GM18858 (cell line): ENCODE measurements around the gene B4GALT3.
"Not testable (repeated sequence)": the region's sequence is repeated elsewhere in the genome, so short reads cannot be mapped to it uniquely, and the experiment has no call there.

ENCODE experiments used
- ATAC-seq: cut with Tn5 transposase; IDR thresholded peaks from one replicate; pipeline ENCODE4 v1.9.1; 2021; ENCODE audit not compliant: unreplicated experiment

Gene B4GALT3

DNA sequence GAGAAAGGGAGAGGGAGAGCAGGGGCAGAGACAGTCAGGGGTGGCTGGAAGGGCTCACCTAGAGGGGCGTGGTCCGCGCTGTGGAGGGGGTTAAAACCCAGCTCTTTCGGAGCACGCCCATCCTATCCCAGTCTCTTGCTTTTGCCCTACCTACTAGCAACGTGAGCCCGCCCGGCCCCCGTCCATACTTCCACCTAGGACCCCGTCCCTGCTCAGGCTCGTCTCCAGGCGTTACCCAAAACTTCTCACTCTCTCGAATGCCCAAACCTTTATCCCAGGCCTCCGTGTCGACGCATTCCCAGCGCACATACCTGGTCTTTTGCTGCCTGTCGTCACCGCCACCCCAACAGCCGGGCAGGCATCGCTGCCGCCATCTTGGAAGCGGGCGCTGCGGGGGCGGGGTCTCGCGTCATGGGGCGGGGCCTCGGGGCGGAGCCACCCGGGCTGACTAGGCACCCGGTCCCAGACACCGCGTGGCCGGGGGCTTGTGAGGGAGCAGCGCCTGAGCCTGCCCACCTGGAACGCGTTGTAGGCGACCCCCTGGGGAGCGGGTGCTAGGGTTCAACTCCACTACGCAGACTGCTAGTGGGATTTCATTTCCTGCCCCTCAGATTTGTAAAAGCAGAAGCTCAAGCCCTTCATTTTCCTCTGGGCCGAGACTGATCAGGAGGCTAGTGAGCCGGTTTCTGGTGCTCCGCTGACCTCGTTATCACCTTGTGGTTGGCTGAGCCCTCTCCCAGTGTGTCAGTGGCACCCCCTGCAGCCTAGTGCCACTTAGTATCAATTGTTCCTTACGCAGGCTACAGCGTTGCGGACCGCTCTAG lies at the start of gene B4GALT3:
Gene B4GALT3 (minus strand): TSS at position 396 of the 824 bp plus-strand sequence. CDS start 1,447 bp downstream, outside the sequence.
- peak; percentile 36 for ATAC-seq

DNA sequence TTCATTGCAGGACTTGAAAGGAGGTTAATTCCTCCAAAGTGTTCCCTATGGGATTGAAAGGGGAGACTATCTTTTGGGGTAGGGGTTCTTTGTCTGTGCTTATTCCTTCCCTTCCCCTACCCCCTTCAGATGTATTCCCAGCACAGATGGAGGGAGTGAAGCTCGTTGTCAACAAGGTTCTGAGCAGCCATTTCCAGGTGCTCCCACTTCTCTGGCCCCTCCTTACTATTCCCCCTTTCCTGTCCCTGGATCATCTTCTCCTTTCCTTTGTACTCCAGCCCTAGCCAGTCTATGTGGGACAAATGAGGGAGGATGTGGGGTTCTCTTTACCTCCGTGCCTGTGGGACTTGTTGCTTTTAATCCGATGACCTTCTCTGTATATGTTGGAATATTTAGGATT lies 49.5 kb upstream of the B4GALT3 start:
- ATAC-seq, result no peak

DNA sequence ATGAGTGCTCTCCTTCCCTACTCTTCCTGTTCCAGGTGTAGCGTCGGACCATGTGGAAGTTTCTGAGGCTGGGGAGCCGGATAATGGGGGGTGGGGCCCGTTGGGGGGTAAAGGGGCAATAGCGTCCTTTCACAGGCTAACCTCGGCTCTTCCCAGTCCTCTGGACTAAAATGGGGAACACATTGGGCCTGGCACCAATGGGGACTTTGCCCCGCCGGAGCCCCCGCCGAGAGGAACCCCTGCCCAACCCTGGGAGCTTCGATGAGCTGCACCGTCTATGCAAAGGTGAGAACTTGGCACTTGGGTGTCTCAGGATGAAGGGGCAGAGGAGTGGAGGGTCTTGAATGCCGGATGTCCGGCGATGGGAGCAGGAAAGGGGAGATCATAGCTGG lies 49.0 kb upstream of the B4GALT3 start:
- ATAC-seq, result no peak

DNA sequence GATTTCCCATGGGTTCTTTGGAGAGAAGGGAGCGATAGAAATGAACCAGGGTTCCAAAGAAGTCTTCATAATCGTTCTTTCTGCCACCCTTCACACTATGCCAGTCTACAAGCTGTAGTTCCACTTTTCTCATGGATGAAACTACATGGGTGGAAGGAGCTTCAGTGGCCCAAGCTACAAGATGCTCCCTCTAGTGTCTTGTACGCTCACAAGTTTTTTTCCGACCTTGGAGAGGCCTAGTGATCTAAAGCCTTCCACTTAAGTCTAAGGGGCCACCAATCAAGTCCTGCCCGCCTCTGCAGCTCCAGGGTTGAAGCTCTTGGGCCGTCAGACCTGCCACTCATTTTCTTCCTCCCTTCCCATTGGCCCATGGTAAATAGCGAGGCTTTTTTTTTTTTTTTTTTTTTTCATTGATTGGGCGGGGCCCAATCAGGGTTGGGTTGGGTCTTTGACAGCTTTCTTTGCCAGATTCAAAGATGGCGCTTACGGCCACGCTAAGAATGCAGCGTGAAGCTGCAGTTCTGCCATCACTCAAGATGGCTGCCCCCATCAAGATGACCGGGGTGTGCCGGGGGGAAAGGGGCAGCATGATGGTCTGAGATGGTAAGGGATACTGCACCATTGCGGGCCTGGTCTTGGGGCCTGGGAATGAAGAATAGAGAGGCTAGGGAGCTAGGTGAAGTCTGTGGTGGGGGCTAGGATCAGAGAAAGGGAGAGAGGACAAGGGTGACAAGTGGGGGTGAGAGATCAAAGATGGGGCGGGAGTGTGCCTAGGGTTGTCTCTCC lies 48.4 kb upstream of the B4GALT3 start, which contains the start of gene TOMM40L:
Gene TOMM40L (plus strand): TSS at position 527 of the 786 bp plus-strand sequence. CDS start 430 bp downstream, outside the sequence.
- ATAC-seq, result peak; percentile 89

DNA sequence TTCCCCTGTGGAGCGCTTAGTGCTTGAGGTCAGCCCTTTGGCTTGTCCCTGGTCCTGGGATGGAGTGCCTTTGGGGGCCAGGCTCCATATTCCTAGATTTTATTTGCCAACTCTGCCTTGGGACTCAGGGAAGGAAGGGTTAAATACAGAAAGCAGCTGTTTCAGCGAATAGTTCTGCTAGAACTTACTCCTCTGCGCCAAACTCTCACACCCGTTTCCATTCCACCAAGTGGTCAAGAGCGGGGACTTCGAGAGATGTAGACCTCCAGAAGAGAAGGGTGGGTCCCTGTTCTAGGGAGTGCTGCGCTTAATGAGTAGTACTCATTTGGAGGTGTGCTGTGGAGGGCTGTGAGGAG lies 47.8 kb upstream of the B4GALT3 start:
- no peak for ATAC-seq

DNA sequence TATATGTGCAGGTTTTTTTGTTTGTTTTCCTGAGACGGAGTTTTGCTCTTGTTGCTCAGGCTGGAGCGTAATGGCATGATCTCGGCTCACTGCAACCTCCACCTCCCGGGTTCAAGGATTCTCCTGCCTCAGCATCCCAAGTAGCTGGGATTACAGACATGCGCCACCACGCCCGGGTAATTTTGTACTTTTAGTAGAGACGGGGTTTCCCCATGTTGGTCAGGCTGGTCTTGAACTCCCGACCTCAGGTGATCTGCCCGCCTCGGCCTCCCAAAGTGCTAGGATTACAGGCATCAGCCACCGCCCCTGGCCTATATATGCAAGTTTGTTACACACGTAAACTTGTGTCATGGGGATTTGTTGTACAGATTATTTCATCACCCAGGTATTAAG lies 47.4 kb upstream of the B4GALT3 start:
- ATAC-seq, result not testable (repeated sequence)

DNA sequence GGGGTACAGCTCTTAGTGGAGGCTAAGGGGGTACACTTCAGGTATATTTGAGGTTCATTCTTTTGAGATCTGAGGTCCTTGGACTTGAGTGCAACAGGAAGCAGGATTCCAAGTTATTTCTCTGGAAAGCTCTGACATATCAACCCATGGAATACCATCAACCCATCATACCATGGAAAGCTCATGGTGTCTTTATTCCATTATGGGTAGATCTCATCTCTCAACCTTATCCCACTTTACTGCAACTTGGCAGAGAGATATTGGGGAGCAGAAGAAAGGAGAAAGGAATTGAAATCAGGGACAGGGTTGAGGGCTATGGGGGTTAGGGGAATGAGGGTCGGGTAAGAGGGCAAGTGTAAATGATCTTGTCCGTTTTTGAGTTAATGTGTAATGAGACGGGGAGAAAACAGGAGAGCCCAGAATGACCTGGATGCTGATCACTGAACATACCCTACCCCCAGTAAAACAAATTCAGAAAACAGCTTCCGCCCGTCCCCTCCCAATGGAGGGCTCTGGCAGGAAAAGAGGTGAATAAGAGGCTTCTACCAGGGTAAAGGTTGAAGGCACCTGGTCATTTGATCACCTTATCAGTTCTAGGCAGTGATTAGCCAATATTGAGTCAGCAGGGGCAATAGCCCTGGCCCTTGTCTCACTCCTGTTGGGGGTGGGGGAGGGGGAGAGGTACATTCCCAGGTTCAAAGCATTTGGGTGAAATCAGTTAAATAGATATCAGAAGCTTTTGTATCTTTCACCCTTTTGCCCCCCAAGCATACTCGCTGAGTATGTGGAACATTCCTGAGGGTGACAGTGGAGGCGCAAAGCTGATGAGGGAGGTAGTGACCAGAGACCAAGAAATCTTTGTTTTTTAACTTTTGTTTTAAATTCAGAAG lies 46.7 kb upstream of the B4GALT3 start:
- ATAC-seq, result no peak

DNA sequence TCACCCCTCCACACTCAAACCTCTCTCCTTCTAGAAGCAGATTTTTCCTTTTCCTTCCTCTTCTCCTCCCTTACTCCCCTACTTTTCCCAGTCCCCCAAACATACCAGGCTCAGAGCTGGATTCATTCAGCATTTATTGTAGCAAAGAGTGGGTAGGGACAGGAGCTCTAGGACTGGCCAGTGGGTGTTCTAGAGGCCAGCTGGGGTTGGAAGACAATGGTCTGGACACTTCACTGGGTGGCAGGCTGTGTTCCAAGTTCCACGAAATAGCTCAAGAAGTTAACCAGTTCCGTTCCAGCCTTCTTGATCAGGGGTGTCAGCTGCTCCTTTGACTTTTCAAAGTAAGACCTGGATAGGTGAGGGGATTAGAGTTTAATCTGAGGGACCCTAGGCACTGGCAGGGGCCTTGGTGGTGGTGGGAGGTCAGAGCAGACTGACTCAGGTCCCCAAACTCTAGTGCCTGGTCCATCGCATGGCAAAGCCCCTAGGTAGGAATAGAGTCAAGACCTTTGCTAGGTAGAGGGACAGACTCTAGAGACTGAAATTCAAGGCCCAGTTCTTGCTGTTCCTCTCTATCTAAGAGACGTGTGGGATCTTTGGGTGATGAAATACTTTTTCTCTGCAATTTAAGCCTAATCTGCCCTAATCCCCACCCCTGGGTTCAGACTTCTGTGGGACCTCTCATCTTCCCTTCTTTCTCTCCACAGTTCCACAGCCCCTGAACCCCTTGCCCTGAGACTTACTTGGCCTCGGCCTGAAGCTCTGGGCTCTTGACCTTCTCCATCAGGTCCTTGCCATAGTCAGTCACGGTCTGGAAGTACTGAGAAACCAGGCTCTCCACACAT lies 45.1 kb upstream of the B4GALT3 start:
- no peak for ATAC-seq

DNA sequence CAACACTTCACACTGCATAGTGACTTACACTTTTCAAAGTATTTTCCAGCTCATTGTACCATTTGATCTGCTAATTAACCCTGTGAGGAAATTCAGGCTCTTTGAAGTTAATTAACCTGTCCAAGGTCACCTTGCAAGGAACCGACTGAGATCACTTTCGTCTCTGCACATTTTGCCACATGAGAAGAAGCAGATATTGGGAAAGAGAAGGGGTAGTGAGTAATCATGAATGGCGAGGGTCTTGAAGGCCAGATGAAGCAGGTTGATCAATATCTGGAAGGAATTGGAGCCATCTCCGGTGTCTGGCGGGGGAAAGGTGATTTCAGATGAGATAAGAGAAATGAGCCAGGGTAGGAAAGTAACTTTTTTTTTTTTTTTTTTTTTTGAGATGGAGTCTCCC lies 42.7 kb upstream of the B4GALT3 start:
- no peak for ATAC-seq

DNA sequence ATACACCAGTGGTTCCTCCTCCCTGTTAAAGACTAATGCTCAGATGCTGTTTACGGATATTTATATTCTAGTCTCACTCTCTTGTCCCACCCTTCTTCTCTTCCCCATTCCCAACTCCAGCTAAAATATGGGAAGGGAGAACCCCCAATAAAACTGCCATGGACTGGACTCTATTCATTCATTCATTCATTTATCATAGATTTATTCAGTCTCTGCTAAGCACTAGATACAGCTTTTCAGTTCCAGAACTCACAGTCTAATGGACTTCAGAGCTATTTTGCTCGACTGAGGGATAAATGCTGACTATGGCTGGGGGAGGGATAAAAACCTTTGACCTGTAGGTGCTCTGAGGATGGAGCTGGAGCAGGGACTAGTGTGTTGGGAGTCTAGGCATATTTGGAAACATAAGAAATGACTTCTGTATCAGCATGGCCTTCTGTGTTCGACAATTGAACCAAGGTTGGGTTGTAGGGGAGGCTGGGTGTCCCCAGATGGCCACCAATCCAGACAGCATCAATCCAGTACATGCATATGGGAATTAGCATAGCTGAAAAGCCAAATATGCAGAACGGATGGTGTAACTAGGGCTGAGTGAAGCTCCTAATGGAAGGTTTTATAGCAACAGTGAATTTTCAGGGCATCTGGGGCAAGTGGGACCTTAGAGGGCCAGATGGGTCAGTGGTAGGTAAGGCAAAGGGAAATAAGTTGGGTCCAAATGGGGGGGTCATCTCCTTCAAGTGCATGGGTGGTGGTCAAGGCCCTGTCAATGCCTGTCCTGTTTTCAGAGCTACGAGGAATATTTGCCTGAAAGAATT lies 42.0 kb upstream of the B4GALT3 start:
- no peak for ATAC-seq

DNA sequence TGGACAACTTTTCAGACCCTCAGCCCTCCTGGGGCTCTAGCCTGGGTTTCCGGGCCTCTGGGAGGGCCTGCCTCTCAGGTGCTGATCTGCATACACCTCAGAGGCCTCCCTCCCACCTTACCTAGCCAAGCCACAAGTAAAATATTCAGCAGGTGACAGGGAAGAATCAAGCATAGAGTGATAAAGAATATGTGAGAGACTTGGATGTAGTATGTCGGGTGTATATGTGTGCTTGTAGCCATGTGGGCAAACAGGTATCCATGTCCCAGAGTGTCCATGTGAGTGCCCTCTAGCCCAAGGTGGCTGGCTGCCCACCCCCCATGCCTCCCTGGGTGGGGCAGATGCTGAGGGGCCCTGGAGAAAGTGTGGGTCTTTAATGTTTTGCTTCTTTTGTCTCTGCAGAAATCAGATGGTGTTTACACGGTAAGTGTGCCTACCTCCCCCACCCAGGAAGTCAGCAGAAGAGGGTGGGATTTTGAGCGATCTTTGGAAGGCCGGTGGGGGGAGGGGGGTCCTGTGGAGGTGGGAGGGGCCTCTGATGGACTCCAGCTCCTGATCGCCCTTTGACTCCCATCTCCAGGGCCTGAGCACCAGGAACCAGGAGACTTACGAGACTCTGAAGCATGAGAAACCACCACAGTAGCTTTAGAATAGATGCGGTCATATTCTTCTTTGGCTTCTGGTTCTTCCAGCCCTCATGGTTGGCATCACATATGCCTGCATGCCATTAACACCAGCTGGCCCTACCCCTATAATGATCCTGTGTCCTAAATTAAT lies 41.2 kb upstream of the B4GALT3 start:
- ATAC-seq, result no peak

DNA sequence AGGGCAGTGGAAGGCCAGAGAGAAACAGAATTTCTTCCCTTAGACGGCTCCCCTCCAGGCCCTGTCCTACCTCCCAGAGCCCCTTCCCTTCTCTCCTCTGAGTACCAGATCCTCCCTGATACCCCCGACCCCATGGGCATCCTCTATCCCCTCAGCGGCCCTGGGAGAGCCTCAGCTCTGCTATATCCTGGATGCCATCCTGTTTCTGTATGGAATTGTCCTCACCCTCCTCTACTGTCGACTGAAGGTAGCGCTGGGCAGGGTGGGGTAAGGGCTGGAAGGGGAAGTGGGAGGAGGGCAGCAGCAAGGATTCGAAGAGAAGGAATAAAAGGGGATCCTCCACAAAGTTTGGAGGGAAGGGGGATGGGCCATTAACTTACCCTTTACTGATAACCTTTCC lies 40.5 kb upstream of the B4GALT3 start:
- ATAC-seq, result no peak

DNA sequence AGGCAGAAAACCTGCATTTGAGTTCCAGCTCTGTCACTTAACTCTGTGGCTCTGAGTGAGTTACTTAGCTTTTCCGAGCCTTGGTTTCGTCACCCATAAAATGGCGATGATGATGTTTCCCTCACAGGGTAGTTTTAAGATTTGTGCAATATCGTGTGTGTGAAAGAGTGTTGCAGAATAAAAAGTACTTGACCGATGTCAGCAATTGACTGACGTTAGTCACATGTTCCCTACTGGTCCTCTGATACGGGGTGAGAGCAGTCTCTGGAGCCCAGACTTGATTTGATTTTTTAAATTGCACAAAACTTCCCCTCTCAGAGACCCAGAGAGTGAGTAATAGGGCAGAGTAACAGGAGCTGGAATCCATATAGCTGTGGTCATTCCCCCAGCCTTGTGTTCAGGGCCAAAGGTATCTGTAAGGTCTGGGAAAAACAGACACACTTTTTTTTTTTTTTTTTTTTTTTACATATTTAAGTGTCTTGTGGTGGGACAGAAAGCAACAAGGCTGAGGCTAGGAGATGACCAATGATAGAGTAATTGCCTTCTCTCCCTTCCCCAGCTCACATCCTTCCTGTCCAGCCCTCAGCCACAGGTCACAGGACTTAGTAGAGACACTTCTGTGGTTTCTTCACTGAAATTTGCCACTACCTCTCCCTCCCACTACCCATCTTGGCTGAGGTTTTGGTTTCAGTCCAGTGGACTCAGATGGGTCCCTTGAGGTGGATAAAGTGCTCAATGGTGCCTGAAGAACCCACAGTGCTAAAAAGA lies 39.8 kb upstream of the B4GALT3 start:
- ATAC-seq, result peak; percentile 73

DNA sequence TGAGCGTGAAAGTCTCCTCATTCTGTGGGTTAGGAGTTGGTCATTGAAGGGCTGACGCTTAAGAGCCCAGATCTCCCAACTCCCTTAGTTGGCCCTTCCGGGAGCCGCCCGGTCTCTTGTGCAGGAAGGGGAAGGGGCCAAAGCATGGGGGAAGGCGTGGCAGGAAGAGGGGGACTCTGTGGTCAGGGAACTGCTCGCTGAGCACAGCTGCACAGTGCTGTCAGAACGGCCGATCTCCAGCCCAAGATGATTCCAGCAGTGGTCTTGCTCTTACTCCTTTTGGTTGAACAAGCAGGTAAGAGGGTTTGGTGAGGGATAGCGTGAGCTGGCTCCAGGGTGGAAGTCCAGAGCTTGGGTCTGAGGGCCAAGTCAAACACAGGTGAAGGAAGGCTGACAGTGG lies 37.8 kb upstream of the B4GALT3 start, which contains the start of gene FCER1G:
Gene FCER1G (plus strand): TSS at position 220 of the 400 bp plus-strand sequence. CDS start 27 bp downstream, at position 247.
- ATAC-seq, result no peak

DNA sequence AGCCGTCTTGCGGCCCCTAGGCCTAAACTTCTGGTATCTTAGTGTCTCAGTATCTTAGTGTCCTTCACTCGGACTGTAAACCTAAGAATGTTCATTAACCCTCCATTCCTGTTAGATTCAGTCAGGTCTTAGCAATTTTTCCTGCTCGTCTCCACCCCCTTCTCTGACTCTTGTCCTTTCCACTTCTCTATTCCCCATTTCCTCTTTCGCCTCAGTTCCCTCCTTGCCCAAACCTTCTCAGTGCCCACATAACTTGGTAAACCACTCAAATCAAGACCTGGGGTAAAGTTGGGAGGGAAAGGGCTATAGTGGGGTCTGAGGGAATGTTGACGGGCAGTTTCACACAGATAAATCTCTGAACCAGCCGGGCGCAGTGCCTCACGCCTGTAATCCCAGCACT lies 37.1 kb upstream of the B4GALT3 start:
- ATAC-seq, result no peak

DNA sequence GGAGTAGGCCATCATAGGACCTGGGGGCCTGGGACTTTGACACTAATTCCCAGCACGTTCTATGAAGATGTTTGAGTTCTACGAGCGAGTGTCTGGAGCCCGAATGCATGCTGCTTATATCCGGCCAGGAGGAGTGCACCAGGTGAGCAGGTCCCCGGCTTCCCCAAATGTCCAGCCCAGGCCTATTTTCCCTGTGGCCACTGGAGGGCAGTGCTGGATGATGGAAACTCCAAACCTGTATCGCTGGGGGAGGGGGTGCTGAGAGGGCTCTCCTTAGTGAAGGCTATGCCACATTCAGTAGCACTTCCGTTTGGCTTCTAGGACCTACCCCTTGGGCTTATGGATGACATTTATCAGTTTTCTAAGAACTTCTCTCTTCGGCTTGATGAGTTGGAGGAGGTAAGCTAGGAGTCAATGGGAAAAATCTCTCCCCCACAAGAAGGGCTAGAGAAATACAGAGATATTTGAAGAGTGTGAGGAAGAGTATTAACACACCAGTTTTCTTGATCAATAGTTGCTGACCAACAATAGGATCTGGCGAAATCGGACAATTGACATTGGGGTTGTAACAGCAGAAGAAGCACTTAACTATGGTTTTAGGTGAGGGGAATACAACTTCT lies 32.6 kb upstream of the B4GALT3 start:
- no peak for ATAC-seq

DNA sequence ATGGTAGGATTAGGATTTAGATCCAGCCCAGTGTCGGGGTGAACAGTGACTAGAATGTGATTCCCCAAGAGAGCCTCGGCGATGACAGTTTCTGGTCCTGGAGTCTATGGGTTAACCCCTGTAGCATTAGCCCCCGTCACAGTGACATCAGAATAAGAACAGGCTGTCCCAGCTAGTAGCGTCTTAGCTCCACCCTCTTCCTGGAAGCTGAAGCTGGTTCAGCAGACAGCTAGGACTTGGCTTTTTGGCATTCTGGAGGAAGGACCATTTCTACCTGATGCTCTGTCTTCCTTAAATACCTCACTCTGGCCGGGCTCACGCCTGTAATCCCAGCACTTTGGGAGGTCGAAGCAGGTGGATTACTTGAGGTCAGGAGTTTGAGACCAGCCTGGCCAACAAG lies 29.9 kb upstream of the B4GALT3 start:
- no peak for ATAC-seq
